ENCODE data around the gene GLOD5. TPM values are rescaled to one million over a fixed set of nuclear protein-coding genes. Genes with fewer than 3 reads are reported as not detected.

GLOD5 gene
- polyA plus RNA-seq (2013), result 0.36 TPM

GRCh38 chrX:48761674-48762471, at the start of gene GLOD5:
Gene GLOD5 (plus strand): TSS chrX:48761747. CDS start chrX:48761791, 44 bp downstream.
- DNase-seq, result peak; percentile 22 to 34 (median 29)
- ChIA-PET POLR2A (no interaction called here), CTCF (interaction anchor here (0.9 to 1.5 kb wide), 3 partner anchors 38 to 176 kb away, joined by 3 to 4 read pairs (median 3); no protein-coding TSS in a partner anchor)

GRCh38 chrX:48711929-48712505, 49.5 kb upstream of the GLOD5 start:
- ChIA-PET POLR2A (no interaction called here), CTCF (no interaction called here)
- H3K9me3 ChIP-seq (ENCODE audit: control extremely low read depth in 1 of 5, control insufficient read depth in 4 of 5, insufficient read depth in 2 of 5, low read depth in 1 of 5, low read length in 4 of 5), result no peaks in the 10 kb centered on the region
- H3K36me3 ChIP-seq (ENCODE audit: control insufficient read depth in 4 of 4, insufficient read depth in 4 of 4, low read length in 3 of 4), result peaks cover 0 to 19% (median 10%) of the 10 kb centered on the region in 4 experiments
- no peak overlapping the region for H3K27ac ChIP-seq (ENCODE audit: insufficient read depth in 1 of 2, low read depth in 1 of 2, low read length in 2 of 2, poor library complexity in 1 of 2, severe bottlenecking in 2 of 2)
- 80% methylated on average over 7 of the region's 7 CpGs for WGBS (ENCODE audit: insufficient coverage)
- H3K4me3 ChIP-seq (ENCODE audit: control insufficient read depth in 1 of 7, extremely low read depth in 1 of 7, insufficient read depth in 4 of 7, low read depth in 2 of 7, low read length in 6 of 7), result no peak overlapping the region
- H3K27me3 ChIP-seq (replicated peaks in 2 of 5; ENCODE audit: control insufficient read depth in 4 of 5, insufficient read depth in 5 of 5, low read length in 4 of 5), result no peaks in the 10 kb centered on the region
- H3K4me1 ChIP-seq (ENCODE audit: control extremely low read depth in 1 of 4, control insufficient read depth in 4 of 4, insufficient read depth in 4 of 4, low read length in 3 of 4), result peaks cover 0 to 11% (median 5%) of the 10 kb centered on the region in 4 experiments
- no peak for DNase-seq

More at GRCh38 chrX:48761674-48762471, at the start of gene GLOD5:
- H3K27me3 ChIP-seq (replicated peaks in 2 of 5; ENCODE audit: control insufficient read depth in 4 of 5, insufficient read depth in 5 of 5, low read length in 4 of 5), result no peaks in the 10 kb centered on the region
- no peak within 1 kb of the TSS for H3K4me3 ChIP-seq (ENCODE audit: control insufficient read depth in 1 of 7, extremely low read depth in 1 of 7, insufficient read depth in 4 of 7, low read depth in 2 of 7, low read length in 6 of 7)
- H3K36me3 ChIP-seq (ENCODE audit: control insufficient read depth in 4 of 4, insufficient read depth in 4 of 4, low read length in 3 of 4), result no peaks in the 10 kb centered on the region
- 69% methylated on average over 11 of the region's 12 CpGs for WGBS (ENCODE audit: insufficient coverage)
- H3K4me1 ChIP-seq (ENCODE audit: control extremely low read depth in 1 of 4, control insufficient read depth in 4 of 4, insufficient read depth in 4 of 4, low read length in 3 of 4), result peaks cover 0 to 5% (median 3%) of the 10 kb centered on the region in 4 experiments
- H3K9me3 ChIP-seq (ENCODE audit: control extremely low read depth in 1 of 5, control insufficient read depth in 4 of 5, insufficient read depth in 2 of 5, low read depth in 1 of 5, low read length in 4 of 5), result no peaks in the 10 kb centered on the region
- H3K27ac ChIP-seq (ENCODE audit: insufficient read depth in 1 of 2, low read depth in 1 of 2, low read length in 2 of 2, poor library complexity in 1 of 2, severe bottlenecking in 2 of 2), result no peak within 1 kb of the TSS

DNA sequence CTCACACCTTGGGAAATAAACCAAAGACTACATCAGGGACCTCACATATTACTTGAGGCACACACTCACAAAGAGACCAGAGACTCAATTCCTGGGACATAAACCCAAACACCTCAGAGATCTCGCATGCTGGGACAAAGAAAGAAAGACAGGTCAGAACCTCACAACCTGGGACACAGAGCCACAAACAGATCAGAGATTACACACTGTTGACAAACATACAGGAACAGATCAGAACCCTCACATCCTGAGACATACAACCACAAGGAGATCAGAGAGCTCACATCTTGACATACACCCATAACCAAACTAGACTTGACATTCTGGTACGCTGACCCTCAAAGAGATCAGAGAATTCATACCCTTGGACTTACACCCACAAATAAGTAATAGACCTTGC, 47.7 kb upstream of the GLOD5 start:
- WGBS (ENCODE audit: insufficient coverage), result 92% methylated on average over 1 of the region's 2 CpGs
- CTCF ChIA-PET, result interaction anchor here (1.4 kb wide), 1 partner anchor 58 kb away, joined by 5 read pairs; no protein-coding TSS in a partner anchor
- no peak for DNase-seq
- peaks cover 0 to 6% (median 2%) of the 10 kb centered on the region in 4 experiments for H3K36me3 ChIP-seq (ENCODE audit: control insufficient read depth in 4 of 4, insufficient read depth in 4 of 4, low read length in 3 of 4)
- H3K27ac ChIP-seq (ENCODE audit: insufficient read depth in 1 of 2, low read depth in 1 of 2, low read length in 2 of 2, poor library complexity in 1 of 2, severe bottlenecking in 2 of 2), result no peak overlapping the region
- H3K27me3 ChIP-seq (replicated peaks in 2 of 5; ENCODE audit: control insufficient read depth in 4 of 5, insufficient read depth in 5 of 5, low read length in 4 of 5), result no peaks in the 10 kb centered on the region
- H3K4me3 ChIP-seq (ENCODE audit: control insufficient read depth in 1 of 7, extremely low read depth in 1 of 7, insufficient read depth in 4 of 7, low read depth in 2 of 7, low read length in 6 of 7), result no peak overlapping the region
- POLR2A ChIA-PET, result no interaction called here
- no peaks in the 10 kb centered on the region for H3K9me3 ChIP-seq (ENCODE audit: control extremely low read depth in 1 of 5, control insufficient read depth in 4 of 5, insufficient read depth in 2 of 5, low read depth in 1 of 5, low read length in 4 of 5)
- H3K4me1 ChIP-seq (ENCODE audit: control extremely low read depth in 1 of 4, control insufficient read depth in 4 of 4, insufficient read depth in 4 of 4, low read length in 3 of 4), result peaks cover 0 to 11% (median 5%) of the 10 kb centered on the region in 4 experiments

GRCh38 chrX:48714573-48714972, 47.0 kb upstream of the GLOD5 start:
- Histone ChIP-seq H3K27me3 (replicated peaks in 2 of 5; ENCODE audit: control insufficient read depth in 4 of 5, insufficient read depth in 5 of 5, low read length in 4 of 5) (no peaks in the 10 kb centered on the region), H3K4me3 (ENCODE audit: control insufficient read depth in 1 of 7, extremely low read depth in 1 of 7, insufficient read depth in 4 of 7, low read depth in 2 of 7, low read length in 6 of 7) (no peak overlapping the region), H3K36me3 (ENCODE audit: control insufficient read depth in 4 of 4, insufficient read depth in 4 of 4, low read length in 3 of 4) (peaks cover 0 to 1% (median under 1%) of the 10 kb centered on the region in 4 experiments), H3K4me1 (ENCODE audit: control extremely low read depth in 1 of 4, control insufficient read depth in 4 of 4, insufficient read depth in 4 of 4, low read length in 3 of 4) (peaks cover 0 to 11% (median 5%) of the 10 kb centered on the region in 4 experiments), H3K9me3 (ENCODE audit: control extremely low read depth in 1 of 5, control insufficient read depth in 4 of 5, insufficient read depth in 2 of 5, low read depth in 1 of 5, low read length in 4 of 5) (no peaks in the 10 kb centered on the region), H3K27ac (ENCODE audit: insufficient read depth in 1 of 2, low read depth in 1 of 2, low read length in 2 of 2, poor library complexity in 1 of 2, severe bottlenecking in 2 of 2) (no peak overlapping the region)
- ChIA-PET CTCF (no interaction called here), POLR2A (no interaction called here)
- DNase-seq, result no peak
- 75% methylated on average over 4 of the region's 5 CpGs for WGBS (ENCODE audit: insufficient coverage)

- DNase-seq, result no peak
- Histone ChIP-seq H3K27ac (ENCODE audit: insufficient read depth in 1 of 2, low read depth in 1 of 2, low read length in 2 of 2, poor library complexity in 1 of 2, severe bottlenecking in 2 of 2) (no peak overlapping the region), H3K9me3 (ENCODE audit: control extremely low read depth in 1 of 5, control insufficient read depth in 4 of 5, insufficient read depth in 2 of 5, low read depth in 1 of 5, low read length in 4 of 5) (no peaks in the 10 kb centered on the region), H3K4me3 (ENCODE audit: control insufficient read depth in 1 of 7, extremely low read depth in 1 of 7, insufficient read depth in 4 of 7, low read depth in 2 of 7, low read length in 6 of 7) (no peak overlapping the region), H3K36me3 (ENCODE audit: control insufficient read depth in 4 of 4, insufficient read depth in 4 of 4, low read length in 3 of 4) (no peaks in the 10 kb centered on the region), H3K27me3 (replicated peaks in 2 of 5; ENCODE audit: control insufficient read depth in 4 of 5, insufficient read depth in 5 of 5, low read length in 4 of 5) (no peaks in the 10 kb centered on the region), H3K4me1 (ENCODE audit: control extremely low read depth in 1 of 4, control insufficient read depth in 4 of 4, insufficient read depth in 4 of 4, low read length in 3 of 4) (peaks cover 0 to 11% (median 5%) of the 10 kb centered on the region in 4 experiments)
- CTCF ChIA-PET, result no interaction called here
- POLR2A ChIA-PET, result no interaction called here
- WGBS (ENCODE audit: insufficient coverage), result 83% methylated on average over 1 of the region's 2 CpGs
These were observed 46.5 kb upstream of the GLOD5 start for GRCh38 chrX:48715072-48715471.

GRCh38 chrX:48715876-48716502, 45.6 kb upstream of the GLOD5 start:
- Histone ChIP-seq H3K9me3 (ENCODE audit: control extremely low read depth in 1 of 5, control insufficient read depth in 4 of 5, insufficient read depth in 2 of 5, low read depth in 1 of 5, low read length in 4 of 5) (no peaks in the 10 kb centered on the region), H3K36me3 (ENCODE audit: control insufficient read depth in 4 of 4, insufficient read depth in 4 of 4, low read length in 3 of 4) (no peaks in the 10 kb centered on the region), H3K4me1 (ENCODE audit: control extremely low read depth in 1 of 4, control insufficient read depth in 4 of 4, insufficient read depth in 4 of 4, low read length in 3 of 4) (peaks cover 0 to 11% (median 5%) of the 10 kb centered on the region in 4 experiments), H3K27me3 (replicated peaks in 2 of 5; ENCODE audit: control insufficient read depth in 4 of 5, insufficient read depth in 5 of 5, low read length in 4 of 5) (no peaks in the 10 kb centered on the region), H3K4me3 (ENCODE audit: control insufficient read depth in 1 of 7, extremely low read depth in 1 of 7, insufficient read depth in 4 of 7, low read depth in 2 of 7, low read length in 6 of 7) (no peak overlapping the region), H3K27ac (ENCODE audit: insufficient read depth in 1 of 2, low read depth in 1 of 2, low read length in 2 of 2, poor library complexity in 1 of 2, severe bottlenecking in 2 of 2) (no peak overlapping the region)
- ChIA-PET CTCF (no interaction called here), POLR2A (no interaction called here)
- no peak for DNase-seq
- 83% methylated on average over 4 of the region's 4 CpGs for WGBS (ENCODE audit: insufficient coverage)

GRCh38 chrX:48719958-48720357, 41.6 kb upstream of the GLOD5 start:
- CTCF ChIA-PET, result no interaction called here
- Histone ChIP-seq H3K27ac (ENCODE audit: insufficient read depth in 1 of 2, low read depth in 1 of 2, low read length in 2 of 2, poor library complexity in 1 of 2, severe bottlenecking in 2 of 2) (no peak overlapping the region), H3K36me3 (ENCODE audit: control insufficient read depth in 4 of 4, insufficient read depth in 4 of 4, low read length in 3 of 4) (no peaks in the 10 kb centered on the region), H3K4me3 (ENCODE audit: control insufficient read depth in 1 of 7, extremely low read depth in 1 of 7, insufficient read depth in 4 of 7, low read depth in 2 of 7, low read length in 6 of 7) (no peak overlapping the region), H3K4me1 (ENCODE audit: control extremely low read depth in 1 of 4, control insufficient read depth in 4 of 4, insufficient read depth in 4 of 4, low read length in 3 of 4) (no peaks in the 10 kb centered on the region), H3K9me3 (ENCODE audit: control extremely low read depth in 1 of 5, control insufficient read depth in 4 of 5, insufficient read depth in 2 of 5, low read depth in 1 of 5, low read length in 4 of 5) (no peaks in the 10 kb centered on the region), H3K27me3 (replicated peaks in 2 of 5; ENCODE audit: control insufficient read depth in 4 of 5, insufficient read depth in 5 of 5, low read length in 4 of 5) (no peaks in the 10 kb centered on the region)
- POLR2A ChIA-PET, result no interaction called here
- WGBS (ENCODE audit: insufficient coverage), result 83% methylated on average over 2 of the region's 2 CpGs
- no peak for DNase-seq
